HG03378 (cell line): ENCODE data around the gene GRAMD4.

ENCODE experiments used
- ATAC-seq: cut with Tn5 transposase; IDR thresholded peaks from one replicate; pipeline ENCODE4 v1.9.1; 2021; ENCODE audit warnings: mild to moderate bottlenecking, moderate library complexity; ENCODE audit not compliant: unreplicated experiment

Gene GRAMD4

DNA sequence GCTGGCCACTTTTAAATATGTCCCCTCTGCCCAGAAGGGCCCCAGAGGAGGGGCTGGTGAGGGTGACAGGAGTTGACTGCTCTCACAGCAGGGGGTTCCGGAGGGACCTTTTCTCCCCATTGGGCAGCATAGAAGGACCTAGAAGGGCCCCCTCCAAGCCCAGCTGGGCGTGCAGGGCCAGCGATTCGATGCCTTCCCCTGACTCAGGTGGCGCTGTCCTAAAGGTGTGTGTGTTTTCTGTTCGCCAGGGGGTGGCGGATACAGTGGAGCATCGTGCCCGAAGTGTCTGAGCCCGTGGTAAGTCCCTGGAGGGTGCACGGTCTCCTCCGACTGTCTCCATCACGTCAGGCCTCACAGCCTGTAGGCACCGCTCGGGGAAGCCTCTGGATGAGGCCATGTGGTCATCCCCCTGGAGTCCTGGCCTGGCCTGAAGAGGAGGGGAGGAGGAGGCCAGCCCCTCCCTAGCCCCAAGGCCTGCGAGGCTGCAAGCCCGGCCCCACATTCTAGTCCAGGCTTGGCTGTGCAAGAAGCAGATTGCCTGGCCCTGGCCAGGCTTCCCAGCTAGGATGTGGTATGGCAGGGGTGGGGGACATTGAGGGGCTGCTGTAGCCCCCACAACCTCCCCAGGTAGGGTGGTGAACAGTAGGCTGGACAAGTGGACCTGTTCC, 46.5 kb downstream of the GRAMD4 start:
- ATAC-seq, result no peak

DNA sequence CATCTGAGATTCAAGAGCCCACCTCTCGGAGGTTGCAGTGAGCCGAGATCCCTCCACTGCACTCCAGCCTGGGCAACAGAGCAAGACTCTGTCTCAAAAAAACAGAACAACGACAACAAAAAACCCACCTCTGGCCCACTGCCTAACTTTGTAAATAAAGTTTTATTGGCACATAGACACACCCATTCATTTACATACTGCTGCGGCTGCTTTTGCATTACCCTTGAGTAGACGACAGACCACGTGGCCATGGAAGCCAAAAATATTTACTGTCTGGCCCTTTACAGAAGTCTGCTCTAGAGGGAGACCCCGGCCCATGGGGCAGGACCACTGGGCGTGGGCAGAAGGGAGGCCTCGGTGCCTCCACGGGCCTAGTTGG, 47.0 kb downstream of the GRAMD4 start:
- ATAC-seq, result no peak

DNA sequence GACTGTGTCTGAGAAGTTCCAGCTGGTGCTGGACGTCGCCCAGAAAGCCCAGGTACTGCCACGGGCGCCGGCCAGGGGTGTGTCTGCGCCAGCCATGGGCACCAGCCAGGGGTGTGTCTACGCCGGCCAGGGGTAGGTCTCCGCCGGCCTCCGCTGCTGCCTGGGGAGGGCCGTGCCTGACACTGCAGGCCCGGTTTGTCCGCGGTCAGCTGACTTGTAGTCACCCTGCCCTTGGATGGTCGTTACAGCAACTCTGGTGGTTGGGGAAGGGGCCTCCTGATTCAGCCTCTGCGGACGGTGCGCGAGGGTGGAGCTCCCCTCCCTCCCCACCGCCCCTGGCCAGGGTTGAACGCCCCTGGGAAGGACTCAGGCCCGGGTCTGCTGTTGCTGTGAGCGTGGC, 47.9 kb downstream of the GRAMD4 start:
- no peak for ATAC-seq

DNA sequence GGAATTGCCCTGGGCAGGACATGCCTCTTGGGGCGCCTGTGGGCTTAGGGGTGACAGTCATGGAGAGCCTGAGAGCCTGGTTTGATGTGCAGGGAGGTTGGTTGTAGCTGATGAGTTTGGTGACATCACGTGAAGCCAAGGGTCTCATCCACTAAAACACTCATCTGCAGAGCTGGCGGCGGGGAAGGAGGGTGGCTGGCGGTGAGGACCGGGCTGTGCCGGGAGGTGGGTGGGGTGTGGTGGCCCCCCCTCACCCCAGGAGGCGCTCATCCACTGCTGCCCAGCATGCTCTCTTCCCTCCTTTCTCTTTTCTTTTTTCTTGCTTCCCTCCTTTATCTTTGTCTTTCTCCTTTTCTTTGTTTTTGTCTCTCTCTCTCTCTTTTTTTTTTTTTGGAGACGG, 49.0 kb downstream of the GRAMD4 start:
- ATAC-seq, result no peak

DNA sequence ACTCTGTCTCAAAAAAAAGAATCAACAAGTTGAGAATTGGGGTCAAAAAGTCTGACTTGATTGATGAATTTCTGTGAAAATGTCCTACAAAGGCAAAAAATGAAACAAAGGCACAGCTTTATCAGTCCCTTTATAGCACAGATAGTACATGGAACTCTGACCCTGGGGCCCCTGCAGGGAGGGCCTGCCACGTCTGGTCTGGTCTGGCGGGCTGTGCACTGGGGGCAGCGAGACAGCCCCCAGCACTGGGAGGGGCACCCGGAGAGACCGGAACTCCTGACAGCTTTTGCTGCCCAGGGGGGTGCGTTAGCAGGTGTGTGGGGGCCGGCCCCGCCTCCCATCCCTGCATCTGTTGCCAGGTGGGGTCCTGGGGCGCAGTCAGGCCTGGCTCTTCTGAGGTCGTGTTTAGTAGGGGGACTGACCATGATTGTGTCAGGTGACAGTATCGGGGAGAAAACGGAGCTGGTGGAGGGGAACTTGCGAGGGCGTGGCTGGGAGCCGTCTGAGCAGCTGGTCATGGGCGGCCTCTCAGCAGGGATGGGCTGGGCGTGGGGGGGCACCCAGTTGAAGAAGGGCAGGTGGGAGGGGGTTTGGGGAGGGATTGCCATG, 51.7 kb downstream of the GRAMD4 start:
- ATAC-seq, result no peak

DNA sequence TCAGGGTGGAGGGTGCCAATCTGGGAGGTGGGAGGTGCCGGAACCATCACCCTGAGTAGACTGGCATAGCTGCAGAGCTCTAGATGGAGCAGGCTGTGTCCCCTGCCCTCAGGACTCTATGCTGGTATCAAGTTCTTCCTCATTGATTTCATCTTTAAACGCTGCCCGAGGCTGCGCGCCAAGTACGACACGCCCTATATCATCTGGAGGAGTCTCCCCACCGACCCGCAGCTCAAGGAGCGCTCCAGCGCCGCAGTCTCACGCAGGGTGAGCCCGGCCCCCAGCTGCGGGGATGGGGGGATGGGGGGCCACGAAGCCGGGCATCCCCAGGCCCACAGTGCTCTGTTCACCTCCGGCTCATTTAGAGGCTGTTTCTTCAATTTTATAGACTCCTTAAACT, 52.5 kb downstream of the GRAMD4 start:
- no peak for ATAC-seq

DNA sequence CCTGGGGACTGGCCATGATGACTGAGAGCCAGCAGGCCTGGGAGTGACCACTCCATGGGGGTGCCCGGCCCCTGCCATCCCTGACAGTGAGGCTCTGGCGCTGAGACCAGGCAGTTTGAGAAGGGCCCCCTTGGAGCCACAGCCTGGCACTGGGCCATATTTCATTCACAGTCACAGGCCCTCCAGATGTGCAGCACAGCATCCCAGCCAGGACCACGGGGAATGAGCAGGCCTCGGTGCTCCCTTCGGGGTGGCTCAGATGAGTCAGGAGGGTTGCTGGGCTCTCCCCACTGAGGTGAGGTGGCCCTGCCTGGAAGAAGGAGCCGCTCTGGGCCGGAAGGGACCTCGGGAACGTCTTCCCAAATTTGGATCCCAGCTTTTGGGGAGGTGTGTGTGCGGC, 53.0 kb downstream of the GRAMD4 start:
- ATAC-seq, result no peak

DNA sequence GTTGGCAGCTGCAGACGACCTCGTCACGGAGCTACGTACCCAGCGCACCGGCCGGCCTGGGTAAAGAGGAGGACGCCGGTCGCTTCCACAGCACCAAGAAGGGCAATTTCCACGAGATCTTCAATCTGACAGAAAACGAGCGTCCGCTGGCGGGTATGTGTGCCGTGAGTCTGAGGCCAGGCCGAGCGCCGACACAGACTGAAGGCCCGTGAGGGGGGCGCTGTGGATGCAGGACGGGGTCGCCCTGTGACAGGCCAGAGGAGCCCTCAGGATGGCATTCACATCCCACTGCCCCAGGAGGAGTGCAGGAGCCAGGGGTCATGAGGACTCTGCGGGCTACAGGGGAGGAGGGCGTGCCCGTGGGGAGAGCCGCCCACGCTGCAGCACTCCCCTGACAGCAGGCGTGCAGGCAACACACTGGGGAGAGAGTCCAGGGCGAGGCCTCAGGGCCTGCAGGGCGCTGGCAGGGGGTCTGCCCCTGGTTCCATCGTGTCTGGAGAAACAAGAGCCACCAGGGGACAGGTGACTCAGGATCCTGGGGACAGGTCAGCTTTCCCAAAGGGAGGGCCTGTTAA, 53.6 kb downstream of the GRAMD4 start:
- ATAC-seq, result no peak

DNA sequence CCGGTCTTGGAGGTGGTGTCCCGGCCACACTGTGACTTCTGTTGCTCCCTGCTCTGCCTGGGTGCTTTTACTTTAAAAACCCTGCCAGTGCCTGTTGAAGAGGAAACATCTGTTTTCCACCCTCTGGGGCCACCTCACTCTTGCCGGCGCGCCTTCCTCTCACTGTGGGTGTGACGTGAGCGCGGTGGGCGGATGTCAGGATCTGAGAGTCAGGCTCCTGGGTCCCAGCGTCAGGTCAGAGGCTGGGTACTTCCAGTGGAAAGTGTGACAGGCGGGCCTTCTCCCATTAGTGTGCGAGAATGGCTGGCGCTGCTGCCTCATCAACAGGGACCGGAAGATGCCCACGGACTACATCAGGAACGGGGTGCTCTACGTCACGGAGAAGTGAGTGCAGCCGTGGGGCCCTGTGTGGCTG, 54.2 kb downstream of the GRAMD4 start:
- no peak for ATAC-seq

DNA sequence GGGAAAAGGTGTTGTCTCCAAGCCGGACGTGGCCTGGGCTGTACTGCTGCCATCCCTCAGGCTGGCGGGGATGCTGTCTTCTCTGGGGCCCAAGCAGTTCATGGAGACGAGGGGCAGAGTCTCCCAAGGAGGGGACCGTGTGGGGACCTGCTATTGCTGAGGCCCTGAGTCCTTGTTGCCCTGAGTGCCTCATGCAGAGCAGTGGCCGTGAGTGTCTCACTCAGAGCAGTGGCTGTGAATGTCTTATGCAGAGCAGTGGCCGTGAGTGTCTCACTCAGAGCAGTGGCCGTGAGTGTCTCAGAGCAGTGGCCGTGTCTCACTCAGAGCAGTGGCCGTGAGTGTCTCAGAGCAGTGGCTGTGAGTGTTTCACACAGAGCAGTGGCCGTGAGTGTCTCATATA, 54.7 kb downstream of the GRAMD4 start:
- no peak for ATAC-seq

DNA sequence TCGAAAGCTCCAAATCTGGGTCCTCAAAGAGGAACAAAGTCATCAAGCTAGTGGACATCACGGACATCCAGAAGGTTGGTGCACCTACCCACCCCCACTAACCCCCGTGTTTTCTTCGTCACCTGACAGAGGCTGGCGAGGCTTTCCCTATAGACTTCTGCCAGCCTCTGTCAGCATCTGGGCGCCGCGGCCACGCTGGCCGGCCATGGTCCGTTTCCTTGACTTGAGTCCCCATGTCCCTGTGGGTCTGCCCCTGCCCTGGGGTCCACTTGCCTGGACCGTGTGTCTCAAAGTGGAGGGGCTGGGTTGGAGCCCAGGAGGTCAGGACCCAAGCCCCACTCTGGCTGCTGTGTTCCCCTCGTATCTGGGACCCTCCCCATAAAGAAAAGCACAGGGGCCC, 55.3 kb downstream of the GRAMD4 start:
- ATAC-seq, result no peak

DNA sequence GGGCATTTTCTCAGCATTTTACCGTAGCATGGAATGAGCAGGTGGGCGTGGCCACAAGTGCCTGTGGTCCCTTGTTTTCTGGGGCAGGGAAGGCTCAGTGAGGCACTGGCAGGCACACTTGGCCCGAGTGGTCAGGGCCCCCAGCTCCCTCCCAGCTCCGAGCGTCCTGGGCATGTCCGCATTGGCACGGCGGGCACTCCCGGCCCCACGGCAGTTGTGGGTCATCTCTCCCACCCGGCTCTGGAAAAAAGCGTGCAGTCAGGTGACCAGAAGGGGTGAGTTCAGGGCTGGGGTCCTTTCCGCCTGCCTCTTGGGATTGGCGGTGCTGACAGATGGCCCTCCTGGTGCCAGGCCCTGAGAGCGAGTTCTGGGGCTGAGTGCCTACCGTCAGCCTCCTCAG, 55.8 kb downstream of the GRAMD4 start:
- no peak for ATAC-seq

DNA sequence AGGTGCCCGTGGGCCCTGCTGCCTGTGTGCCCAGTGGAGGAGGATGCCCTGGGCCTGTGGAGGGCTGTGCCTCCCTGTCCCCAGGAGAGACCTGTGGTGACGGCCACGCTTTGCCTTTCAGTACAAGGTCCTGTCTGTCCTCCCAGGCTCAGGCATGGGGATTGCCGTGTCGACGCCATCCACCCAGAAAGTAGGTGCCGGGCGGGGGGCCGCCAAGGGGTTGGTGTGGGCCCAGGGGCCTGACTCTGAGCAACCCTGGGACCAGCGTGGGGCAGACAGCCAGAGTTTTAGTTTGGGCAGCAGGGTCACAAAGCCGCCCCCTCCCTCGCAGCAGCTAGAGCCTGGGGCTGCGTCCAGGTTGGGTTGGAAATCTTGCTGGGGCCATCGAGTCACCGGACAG, 56.3 kb downstream of the GRAMD4 start:
- ATAC-seq, result no peak

DNA sequence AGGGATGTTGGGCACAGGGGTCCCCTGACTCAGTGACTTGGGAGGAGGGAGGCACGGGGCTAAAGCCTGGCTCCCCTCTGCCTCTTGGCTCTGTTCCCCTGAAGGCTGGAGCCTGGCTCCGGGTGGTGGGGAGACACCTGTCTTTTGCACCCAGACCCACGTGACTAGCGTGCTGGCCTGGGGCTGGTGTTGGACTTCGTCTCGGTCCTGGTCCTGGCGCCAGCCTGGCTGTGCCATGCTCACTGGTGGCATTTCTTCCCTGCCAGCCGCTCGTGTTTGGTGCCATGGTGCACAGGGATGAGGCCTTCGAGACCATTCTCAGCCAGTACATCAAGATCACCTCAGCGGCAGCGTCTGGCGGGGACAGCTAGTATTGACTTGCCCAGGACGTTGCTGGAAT, 56.7 kb downstream of the GRAMD4 start:
- no peak for ATAC-seq

DNA sequence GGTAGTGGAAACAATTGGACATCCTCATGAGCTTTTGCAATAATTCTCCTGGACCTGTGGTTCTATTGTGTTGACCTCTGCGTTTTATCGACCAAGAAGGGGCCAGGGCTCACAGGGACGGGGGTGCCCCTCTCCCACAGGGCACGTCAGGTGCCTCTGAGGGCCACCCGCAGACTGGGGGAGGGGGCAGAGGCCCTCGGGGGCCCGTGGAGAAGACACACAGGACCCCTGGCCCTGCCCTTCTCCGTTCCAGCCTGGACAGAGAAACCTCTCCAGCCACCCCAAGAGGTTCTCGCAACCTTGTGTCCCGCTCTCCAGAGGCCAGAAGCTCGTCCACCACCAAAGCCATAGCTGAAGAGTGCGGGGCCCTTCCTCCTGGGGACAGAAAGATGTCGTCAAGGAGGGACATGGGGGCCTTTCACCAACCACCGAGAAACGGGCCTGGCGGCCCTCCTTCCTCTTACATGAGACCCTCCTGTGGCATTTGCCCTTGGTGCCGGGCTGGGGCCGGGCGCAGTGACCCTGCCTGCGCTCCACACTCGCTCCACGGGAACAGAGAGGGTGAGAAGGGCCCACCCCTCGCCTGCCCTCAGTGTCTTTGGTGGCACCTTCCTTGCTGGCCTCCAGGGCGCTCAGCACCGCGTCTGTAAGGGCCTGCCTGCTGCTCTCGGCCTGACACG, 57.3 kb downstream of the GRAMD4 start:
- no peak for ATAC-seq

DNA sequence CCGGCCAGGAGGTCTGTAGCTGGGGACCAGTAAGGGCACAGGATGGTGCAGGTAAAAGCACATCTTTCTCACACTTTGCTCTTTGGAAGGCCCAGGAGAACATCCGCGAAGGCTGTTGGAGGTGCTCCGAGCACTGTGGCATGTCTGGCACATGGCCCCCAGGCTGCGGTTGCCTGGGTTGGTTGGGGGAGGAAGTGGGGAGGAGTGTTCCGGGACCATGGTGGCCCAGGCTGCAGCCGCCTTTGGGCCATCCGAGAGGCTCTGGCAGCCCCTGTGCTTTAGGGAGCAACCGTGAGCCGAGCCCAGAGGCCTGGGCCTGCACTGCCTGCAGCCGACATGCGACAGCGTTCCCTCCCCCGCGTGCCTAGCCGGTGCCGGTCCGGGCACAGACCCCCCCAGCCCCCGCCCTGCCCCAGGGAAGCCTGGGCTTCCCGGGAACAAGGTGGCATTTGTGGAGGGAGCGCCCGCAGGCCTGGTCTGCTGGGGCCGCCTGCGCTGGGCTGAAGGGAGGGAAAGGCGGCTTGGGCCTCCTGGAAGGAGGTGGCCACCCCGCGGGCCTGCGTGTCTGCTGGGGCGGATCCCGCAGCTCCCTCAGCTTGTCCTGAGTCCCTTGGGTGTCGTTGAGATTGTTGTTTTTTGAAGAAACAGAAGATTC, 57.9 kb downstream of the GRAMD4 start:
- no peak for ATAC-seq

DNA sequence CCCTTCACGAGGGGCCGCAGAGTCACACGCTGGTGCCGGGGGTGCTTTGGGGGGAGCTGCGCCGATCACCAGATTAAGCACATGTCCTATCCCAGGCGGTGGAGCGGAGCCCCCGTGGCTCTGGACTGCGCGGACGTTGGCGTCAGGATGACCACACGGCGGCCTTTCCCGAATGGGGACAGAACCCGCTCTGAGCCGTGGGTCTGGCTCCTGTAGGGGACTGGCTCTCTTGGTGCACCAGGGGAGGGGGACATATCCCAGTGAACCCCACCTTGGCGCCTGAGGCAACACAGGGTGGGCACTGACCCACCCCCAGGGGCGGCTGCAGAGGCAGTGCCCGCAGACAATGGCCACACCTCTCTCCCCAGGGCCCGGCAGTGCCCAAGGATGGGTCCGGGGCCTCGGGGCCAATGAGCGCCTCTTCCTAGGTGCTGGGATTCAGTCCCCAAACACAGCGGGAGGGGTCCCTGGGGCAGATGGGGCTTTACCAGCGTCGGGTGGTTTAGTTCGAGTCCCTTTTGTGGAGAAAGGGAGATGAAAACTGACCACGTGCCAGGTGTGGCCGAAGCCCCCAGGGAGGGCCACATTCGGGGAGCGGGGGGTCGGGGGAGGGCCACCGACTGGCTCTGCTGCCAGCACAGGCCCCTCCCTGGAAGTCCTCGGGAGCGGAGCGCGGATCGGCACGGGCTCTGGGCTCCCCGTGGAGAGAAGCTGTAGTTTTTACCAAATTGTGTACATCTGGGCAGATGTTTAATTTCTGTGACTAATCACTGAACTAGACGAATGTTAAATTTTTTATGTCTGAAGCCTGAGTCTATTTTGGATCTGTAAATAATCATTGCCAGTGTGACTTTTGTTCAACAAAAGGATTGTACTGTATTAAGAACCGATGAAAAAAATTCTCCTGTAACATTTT, 58.9 kb downstream of the GRAMD4 start:
- no peak for ATAC-seq

DNA sequence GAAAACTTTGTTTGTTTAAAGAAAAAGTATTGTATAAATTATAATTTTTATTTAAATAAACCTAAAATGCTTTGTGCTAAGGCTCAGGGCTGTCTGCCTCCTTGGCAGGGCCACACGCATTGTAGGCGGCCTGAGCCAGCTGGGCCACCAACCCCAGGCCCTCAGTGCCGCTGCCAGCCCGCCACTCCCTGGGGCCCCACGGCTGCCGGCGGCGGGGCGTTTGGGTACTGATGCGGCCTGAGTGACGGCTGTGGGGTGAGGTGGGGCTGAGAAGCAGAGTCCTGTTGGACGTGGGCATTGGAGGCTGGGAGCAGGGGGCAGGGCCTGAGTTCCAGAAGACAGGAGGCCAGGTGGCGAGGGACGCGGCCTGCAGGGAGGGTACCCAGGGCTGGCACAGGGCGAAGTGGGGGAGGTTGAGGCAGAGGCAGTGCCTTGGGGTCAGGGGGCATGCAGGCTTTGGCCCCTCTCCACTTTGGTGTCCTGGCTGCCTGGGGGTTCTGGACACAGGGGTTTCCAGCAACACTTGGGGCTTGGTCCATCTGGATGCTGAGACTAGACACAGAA, 59.6 kb downstream of the GRAMD4 start:
- no peak for ATAC-seq

DNA sequence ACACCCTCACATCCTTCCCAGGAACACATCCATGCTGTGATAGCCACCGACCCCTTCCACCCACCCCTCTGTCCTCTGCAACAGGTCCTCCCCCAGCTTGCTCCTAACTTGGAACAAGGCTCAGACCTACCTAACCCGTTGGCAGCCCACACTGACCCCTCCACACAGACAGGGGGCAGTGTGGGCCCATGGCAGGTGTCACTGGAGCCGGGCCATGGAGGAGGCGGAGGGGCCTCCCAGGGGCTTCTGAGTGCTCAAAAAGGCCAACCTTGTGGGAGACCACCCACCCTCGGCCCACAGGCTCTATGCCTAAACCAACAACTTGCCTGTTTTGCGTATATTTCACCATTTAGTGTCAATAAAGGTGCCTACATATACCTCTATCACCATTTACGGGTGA, 60.8 kb downstream of the GRAMD4 start:
- no peak for ATAC-seq

DNA sequence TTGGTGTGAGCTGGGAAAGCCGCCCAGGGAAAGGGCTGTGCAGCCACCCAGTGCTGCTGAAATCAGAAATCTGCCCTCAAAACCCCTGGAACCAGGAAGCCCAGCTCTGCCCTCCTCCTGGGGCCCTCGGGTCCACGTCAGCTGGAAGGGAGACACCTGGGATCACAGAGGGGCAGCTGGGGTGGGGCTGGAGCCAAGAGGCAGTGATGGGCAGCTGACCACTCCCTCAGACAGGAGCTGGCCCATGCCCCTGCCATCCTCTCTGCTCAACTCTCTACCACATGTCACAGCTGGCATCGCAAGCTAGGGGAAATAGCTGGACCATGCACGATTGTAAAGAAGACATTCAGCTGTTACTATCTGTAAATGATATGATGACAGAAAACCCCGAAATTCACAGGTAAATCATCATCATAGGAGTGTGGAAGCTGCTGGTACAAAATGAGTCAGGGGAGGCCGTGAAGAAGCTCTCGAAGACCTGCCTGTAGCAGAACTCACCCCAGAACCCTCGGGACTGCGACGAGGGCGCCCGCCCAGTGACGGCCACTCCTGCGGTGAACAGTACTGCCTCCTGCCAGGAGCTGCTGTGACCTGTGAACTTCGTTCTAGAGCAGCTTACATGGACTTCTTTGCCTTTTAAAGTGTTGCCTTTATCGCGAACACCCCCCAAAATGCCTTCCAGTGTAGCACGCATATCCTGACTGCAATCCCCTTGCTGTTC, 62.0 kb downstream of the GRAMD4 start:
- ATAC-seq, result no peak
